SHP77 (cell line): ENCODE data around the gene CFAP298.
"Not testable (repeated sequence)": the region's sequence is repeated elsewhere in the genome, so short reads cannot be mapped to it uniquely, and the experiment has no call there.

ENCODE experiments used
- DNase-seq, 2 experiments: peaks; one replicate each; lab custom pipeline; 2025; lab: John Stamatoyannopoulos, UW

CFAP298 gene, protein sequence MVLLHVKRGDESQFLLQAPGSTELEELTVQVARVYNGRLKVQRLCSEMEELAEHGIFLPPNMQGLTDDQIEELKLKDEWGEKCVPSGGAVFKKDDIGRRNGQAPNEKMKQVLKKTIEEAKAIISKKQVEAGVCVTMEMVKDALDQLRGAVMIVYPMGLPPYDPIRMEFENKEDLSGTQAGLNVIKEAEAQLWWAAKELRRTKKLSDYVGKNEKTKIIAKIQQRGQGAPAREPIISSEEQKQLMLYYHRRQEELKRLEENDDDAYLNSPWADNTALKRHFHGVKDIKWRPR

DNA sequence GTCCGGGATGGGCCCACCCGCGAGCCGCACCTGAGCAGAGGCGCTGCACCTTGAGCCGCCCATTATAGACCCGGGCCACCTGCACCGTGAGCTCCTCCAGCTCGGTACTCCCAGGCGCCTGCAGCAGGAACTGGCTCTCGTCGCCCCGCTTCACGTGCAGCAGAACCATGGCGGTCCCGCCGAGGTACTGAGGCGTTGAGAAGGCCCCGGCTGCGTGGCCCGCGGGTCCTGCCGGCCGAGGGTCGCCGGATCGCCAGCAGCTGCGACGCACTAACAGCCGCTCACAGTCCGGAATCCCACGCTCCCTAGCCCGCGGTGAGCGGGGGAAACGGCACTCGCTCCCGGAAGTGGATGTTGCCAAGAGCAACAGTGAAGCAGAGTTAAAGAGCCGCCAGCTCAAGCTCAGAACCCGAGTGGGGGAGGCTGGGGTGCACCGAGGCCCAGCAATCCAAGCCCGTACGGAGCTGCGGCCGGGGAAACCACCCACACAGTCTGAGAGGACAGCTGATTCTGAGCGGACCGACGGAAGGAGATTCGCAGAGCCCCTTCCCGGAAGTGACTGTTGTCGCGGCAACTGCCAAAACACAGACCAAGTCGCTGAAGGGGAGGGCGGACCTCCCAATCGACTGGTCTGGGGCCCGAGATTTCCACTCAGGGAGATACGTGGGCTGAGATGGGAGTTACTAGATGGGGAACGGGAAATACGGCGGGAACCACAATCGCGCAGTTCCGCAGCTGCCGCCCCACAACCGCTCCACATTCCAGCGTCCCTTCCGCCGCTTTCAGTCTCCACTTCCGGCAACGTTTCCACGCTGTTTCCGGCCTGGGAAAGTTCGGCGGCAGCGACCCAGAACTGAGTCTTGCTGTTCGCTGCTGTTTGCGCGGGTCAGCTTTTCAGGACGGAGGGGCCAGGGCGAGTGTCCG is at the start of gene CFAP298:
Gene CFAP298 (minus strand): TSS at position 303 of the 924 bp plus-strand sequence. CDS start 134 bp downstream, at position 169.
- DNase-seq: peak; percentile 91 to 92

DNA sequence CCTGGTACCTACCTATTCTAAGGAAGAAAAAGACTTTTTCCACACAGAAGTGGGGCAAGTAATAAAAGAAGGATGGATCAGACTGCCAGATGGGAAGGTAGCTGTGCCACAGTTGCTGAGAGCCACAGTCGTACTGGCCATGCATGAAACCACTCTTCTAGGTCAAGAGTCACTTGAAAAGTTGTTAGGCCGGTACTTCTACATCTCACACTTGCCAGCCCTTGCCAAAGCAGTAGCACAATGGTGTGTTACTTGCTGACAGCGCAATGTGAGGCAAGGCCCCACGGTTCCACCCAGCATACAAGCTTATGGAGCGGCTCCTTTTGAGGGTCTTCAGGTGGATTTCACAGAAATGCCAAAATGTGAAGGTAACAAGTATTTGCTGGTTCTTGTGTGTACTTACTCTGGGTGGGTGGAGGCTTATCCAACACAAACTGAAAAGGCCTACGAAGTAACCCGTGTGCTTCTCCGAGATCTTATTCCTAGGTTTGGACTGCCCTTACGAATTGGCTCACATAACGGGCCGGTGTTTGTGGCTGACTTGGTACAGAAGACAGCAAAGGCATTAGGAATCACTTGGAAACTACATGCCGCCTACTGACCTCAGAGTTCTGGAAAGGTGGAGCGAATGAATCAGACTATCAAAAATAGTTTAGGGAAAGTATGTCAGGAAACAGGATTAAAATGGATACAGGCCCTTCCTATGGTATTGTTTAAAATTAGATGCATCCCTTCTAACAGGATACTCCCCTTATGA is 49.0 kb upstream of the CFAP298 start:
- not testable (repeated sequence) for DNase-seq

DNA sequence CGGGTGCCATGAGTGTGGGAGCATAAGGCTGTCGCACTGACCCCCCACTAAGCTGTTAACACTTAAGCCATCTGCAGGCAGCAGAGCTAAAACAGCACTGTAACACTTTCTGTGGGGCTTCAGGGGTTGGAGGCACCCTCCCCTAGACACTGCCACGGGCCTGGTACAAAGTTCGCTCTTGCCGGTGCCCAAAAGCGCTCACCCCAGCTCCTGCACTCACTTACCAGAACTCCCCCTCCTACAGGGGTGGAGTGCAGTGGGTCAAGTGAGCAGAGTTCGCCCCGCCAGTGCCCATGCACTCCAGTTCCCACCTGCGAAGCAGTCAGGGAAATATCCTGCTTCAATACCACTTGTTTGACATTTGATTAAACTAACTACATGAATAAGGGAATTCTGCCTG is 46.3 kb upstream of the CFAP298 start:
- no peak for DNase-seq

DNA sequence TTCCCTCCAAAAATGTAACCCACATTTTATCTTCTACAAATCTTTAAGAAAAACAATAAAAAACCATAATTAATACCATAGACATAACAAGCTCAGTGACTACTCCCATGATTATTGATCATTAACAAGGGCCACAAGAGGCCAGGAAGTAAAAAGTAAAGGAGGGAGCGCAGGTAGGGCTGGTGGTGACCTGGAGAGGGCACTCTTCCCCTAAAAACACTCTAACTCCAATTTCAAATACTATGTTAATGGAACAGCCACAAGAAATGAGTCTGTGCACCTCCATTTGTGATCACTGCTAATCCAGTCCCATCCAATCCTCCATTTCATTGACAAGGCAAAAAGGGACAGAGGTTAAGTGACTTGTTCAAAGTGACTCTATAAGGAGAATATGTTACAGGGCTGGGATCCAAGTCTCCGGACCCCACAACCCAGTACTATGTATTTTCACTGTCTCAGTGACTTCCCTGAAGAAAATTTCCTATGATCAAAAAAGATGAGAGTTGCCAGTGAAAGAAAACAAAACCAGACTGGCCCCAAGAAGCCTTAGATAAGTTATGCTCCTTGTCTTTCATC is 41.2 kb upstream of the CFAP298 start:
- DNase-seq: no peak

DNA sequence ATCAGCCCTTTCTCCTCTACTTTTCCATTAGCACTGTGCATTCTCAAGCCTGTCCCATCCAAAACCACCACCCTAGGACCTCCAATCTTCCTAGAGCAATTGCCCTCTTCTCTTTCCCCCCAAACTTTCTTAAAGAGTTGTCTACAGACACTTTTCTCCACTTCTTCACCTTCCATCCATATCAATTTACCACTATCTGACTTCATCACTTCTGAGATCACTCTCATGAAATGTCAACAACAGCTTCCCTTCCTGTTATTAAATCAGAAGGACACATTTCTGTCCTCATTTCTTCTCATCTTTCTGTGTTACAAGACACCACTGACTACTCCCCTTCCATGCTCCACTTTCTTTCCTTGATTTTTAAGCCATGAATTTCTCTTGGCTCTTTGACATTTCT is 36.0 kb upstream of the CFAP298 start:
- no peak for DNase-seq

DNA sequence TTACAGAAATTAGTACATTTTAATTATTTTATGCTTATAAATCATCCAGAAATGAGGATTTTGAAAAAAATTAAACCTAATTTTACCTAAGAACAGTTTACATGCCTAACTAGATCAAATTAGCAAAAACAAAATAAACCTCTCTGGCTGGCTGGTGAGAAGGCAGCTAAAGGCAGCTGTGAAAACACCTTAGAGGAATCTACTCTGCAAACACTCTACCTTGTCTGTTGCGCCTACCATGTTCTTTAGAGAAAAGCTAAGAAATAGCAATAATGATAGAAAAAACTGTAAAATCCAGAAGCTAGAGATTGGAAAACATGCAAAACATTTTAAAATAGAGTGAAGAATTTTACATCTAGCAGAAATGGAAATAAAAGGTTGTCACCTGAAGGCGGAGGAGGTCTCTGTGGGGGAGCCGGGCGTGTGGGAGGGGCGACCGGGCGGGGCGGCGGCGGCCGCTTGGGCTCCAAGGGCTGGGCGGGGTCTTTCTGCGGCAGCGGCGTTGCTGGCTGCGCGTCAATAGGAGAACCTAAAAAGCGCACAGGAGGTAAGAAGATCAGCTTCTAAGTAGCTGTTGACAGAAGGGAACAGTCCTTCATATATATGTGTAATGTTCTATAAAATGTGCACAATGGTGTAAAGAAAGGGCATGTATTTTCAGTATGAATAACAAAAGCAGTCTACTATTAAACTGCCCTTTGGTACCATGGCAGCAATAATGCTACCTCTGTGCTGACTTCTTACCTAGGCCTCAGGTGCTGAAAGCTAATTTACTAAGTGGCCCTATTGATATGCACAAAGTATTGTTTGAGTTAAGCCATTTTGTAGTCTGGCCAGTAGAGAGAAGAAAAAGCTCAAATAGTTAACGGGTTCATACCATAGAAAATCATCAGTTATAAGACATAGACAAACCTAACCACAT is 33.3 kb upstream of the CFAP298 start:
- DNase-seq: no peak

DNA sequence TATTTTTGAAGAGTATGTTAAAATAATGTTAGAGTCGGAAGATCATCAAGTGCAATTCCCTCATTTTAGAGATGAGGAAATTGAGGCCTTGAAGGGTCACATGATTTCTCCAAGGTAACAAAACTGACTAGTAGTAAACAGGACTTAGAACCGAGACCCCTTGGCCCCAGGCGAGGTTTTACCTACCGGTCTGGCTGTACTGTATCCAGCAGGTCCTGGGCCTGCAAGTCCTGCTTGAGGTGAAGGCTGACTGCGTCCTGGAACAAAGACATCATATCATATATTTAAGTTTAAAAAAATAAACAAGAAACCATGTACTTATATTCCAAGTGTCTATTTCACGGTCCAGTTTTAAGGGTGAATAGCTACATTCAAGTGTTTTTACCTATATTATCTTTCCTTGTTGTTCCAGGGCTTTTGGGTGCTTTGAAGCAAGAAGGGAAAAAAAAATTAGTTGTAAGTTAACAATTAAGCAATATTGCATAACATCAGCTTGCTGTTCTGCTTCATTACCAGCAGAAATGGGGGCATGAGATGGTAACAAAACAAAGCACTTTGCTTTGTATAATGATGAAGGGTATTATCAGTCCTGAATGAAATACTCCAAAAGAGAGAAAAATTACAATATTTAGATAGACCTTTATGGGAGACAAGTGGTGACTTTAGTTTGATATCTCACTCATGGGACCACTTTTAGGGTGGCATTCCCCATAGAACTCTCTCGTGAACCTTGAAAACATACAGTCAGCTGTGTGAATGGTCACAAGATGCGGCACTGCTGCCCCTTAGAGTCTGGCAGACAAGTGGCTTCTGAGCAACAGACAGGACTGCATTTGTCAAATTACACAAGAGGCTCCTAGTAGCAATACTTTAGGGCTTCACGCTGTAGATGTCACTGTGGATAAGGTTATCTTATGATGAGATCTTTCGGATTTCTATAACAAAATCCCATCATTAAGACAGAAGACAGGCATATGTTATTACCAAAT is 29.8 kb upstream of the CFAP298 start:
- DNase-seq: no peak

DNA sequence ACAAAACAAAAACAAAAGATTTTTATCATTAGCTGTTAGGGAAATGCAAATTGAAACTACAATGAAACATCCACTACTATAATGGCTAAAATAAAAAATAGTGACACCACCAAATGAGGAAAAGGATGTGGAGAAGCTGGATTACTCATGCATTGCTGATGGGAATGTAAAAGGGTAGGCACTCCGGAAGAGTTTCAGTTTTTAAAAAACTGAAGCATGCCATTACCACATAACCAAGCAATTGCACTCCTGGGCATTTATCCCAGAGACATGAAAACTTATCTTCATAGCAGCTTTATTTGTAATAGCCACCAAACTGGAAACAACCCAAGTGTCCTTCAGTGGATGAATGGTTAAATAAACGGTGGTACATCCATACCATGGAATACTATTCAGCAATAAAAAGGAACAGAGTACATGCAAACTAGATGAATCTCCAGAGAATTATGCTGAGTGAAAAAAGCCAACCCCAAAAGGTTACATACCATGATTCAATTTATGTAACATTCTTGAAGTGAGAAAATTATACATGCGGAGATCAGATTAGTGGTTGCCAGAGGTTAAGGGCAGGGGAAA is 14.5 kb upstream of the CFAP298 start:
- no peak for DNase-seq

DNA sequence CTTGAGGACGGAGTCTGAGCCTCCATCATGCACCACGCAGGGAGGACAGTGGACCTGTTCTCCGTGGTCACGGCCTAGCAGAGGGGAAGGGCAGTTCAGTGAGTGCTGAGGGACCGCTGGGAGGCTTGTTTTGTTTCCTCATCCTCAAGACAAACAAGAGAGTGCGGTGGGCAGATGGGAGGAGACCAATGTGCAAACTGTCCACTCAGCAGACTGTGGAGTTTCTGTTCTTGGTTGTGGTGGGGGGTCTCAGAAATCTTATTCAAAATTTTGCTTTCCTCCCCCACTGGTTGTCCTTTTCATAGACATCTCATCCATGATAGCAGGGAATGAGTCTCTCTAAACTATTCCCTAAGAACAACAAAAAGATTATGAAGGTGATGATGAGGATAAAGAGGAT is 6.0 kb upstream of the CFAP298 start:
- DNase-seq: not testable (repeated sequence)

DNA sequence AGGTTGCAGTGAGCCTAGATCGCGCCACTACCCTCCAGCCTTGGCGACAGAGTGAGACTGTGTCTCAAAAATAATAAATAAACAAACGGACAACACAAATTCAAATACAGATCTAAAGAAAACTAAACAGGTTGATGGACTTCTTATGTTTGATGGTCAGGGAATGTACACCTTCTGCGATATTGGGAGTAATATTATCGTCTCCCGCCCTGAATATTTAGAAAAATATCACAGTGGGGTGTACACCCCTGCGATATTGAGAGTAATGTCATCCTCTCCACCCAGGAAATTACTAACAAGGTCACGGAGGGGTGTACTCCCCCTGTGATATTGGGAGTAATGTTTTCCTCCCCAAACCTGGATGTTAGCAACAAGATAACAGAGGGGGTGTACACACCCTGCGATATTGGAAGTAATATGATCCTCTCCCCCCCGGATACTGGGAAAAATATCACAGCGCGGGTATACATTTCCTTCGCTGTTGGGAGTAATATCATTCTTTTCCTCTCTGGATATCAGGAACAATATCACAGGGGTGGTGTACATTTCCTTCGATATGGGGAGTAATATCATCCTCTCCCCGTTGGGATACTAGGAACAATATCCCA is 1.4 kb upstream of the CFAP298 start:
- no peak for DNase-seq

DNA sequence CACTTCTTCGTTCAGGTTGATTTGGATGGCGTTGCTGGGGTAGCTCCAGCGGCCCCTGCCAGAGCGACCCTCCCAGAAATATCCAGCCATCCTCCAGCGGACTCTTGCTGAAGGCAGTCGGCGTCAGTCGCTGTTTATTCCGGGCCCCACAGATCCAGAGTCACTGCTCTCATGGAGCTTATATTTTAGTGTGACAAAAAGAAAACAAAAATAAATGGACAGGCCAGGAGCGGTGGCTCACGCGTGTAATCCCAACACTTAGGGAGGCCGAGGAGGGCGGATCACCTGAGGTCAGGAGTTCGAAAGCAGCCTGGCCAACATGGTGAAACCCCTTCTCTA is 791 bp upstream of the CFAP298 start:
- DNase-seq: no peak

DNA sequence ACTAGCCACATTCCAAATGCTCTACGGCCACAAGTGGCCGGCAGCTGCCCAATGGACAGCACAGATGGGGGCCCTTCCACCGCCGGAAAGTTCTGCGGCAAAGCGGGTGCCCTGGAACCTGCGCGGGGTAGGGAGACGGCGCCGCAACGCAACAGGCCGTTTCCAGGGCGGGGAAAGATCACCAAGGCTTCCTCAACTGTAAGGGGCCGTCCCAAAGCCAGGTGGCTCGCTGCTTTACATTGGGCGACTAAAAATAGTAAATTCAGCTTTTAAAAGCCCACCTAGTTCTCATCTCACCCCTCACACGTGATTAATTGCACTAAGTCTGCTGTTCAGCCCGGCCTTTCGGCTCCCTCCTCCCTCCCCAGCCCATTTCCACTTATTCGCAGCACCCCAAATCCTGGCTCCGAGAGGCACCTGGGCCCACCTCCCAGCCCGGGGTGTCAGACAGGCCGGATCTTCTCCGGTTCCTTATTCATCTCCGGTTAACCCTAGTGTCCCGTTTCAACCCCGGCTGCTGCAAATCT is 643 bp downstream of the CFAP298 start:
- DNase-seq: peak in 1 of 2 experiments; percentile 8

DNA sequence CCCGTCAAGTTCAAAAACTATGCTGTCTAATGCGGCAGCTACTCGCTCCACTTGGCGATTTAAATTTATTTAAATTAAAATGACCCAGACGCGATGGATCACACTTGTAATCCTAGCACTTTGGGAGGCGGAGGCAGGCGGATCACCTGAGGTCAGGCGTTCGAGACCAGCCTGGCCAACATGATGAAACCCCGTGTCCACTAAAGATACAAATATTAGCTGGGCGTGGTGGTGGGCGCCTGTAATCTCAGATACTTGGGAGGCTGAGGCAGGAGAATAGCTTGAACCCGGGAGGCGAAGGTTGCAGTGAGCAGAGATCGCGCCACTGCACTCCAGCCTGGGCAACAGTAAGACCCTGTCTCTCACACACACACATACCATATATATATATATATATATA is 1.2 kb downstream of the CFAP298 start:
- not testable (repeated sequence) for DNase-seq

DNA sequence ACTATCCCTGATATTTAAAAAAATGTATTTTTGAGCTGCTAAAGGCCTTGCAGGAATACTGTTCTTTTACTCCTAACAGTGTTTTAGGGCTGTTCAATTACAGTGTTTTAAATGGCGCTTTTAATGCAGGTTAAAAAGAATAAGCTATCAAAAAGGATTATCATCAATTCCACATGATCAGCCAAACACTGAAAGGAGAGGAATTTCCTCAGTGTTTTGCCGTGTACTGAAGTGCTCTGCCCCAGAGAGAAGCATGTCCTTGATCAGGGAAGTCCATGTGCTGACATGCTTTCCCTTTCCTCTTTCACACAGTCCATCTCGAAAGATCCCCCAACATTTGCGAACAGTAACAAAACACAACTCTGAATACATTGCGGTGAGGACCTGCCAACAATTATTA is 3.3 kb downstream of the CFAP298 start:
- DNase-seq: no peak

DNA sequence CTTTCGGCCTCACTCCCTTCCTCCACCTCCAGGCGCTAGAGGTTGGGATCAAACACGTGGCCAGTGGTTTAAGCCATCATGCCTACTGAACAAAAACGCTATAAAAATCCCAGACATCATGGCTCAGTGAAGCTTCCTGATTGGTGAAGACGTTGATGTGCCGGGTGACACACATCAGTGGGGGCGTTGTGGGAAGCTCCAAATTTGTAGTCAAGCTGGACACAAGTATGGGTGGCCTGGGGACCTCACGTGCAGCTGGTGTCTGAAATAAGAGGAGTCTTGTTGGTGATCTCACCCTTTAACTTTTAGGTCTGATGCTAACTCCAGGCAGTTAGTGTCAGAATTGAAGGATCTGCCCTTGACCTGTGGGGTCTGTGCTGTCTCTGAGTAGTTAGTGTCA is 6.7 kb downstream of the CFAP298 start:
- DNase-seq: no peak

DNA sequence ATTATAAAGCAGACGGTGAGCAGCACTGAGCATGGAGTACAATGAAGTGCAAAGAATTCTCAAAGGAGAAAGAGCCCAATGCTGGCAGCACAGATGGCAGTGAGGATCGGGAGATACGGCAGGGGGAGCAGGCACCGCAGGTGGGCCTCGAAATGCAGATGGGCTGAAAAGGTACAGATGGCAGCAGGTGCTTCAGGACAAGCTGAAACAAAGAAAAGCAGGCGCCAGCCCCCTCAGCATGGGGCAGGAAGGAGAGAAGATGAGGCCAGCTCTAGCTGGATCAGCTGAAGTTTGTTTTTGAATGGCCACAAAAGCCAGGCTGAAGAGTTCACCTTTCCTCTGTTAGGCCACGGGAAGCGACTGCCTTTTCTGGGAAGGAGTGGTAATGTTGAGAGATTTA is 7.7 kb downstream of the CFAP298 start:
- DNase-seq: no peak

DNA sequence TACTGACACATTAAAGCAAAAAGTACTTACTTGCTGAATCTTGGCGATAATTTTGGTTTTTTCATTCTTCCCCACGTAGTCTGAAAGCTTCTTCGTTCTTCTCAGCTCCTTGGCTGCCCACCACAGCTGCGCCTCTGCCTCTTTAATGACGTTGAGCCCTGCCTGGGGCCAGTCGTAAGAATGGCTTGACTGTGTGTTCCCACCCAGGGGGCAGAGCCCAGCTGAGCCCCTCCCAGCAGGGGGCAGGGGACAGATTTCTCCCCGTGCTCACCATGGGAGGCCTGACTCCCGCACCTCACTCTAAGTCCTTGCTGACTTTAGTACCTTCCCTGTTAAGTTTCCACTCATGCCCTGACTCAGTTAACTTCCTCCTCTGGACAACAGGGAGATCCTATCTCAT is 9.0 kb downstream of the CFAP298 start:
- DNase-seq: no peak

DNA sequence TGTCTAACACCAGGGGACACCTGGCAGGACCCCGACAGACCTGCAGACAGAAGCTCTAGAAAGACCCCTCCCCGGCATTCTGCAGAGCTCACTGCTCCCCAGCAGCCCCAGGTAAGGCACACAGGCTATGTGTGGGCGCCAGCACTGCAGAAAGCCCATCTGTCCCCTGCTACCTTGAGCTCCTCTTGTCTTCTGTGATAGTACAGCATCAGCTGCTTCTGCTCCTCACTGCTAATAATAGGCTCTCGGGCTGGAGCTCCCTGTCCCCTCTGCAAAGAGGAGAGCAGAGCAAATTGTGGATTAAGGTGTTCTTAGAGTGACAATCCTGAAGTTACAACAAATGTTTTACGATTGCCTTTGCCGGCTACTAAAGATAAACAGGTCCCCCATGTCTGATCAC is 10.1 kb downstream of the CFAP298 start:
- DNase-seq: no peak

DNA sequence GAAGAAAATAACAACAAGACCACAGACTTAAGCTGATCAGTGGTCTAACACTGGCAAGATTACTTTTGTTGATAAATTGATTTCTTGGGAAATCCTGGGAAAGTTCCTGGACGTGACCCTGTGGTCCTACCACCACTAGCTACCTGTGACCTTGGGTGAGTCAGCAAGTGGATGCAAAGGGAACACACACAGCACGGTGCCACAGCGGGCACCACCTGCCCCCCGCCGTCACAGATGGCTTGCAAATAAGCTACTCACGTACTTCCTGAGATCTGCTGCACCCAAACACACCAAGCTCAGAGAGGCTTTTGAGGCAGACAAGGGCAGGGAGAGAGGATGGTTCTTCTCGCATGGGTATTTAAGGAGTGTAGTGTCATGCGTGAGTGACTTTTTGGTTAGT is 12.7 kb downstream of the CFAP298 start:
- no peak for DNase-seq
